HUES64 (cell line): Measurements from ENCODE around the gene TMEM43.

ENCODE experiments used
- H3K27ac ChIP-seq: 2 replicates; pipeline ENCODE4 v1.7.0; 2013; ENCODE audit warnings: low read depth, low read length, inconsistent platforms
- H3K27me3 ChIP-seq: 2 replicates; pipeline ENCODE4 v1.6.1; 2013; ENCODE audit warnings: mild to moderate bottlenecking, low read length; ENCODE audit not compliant: insufficient read depth
- H3K36me3 ChIP-seq: 2 replicates; pipeline ENCODE4 v1.6.1; 2013; ENCODE audit warnings: mild to moderate bottlenecking, low read length; ENCODE audit not compliant: insufficient read depth
- H3K4me1 ChIP-seq: 2 replicates; pipeline ENCODE4 v1.6.1; 2013; ENCODE audit warnings: mild to moderate bottlenecking, low read length, moderate library complexity; ENCODE audit not compliant: insufficient read depth
- H3K4me3 ChIP-seq: 2 replicates; pipeline ENCODE4 v1.5.1; 2013; ENCODE audit warnings: mild to moderate bottlenecking, low read length, moderate library complexity
- H3K9ac ChIP-seq: 2 replicates; pipeline ENCODE4 v1.6.1; 2013; ENCODE audit warnings: mild to moderate bottlenecking, low read depth, low read length
- H3K9me3 ChIP-seq: 2 replicates; pipeline ENCODE4 v1.6.1; 2013; ENCODE audit warnings: low read depth, low read length; ENCODE audit not compliant: insufficient read depth
- WGBS: fragments of 150-250, 120-280 bp; methylation state at CpG from one replicate; pipeline ENCODE4 v1.1.7; 2013; ENCODE audit warnings: missing lambda C conversion rate; 5-methylcytosine and 5-hydroxymethylcytosine counted together

Gene TMEM43

DNA sequence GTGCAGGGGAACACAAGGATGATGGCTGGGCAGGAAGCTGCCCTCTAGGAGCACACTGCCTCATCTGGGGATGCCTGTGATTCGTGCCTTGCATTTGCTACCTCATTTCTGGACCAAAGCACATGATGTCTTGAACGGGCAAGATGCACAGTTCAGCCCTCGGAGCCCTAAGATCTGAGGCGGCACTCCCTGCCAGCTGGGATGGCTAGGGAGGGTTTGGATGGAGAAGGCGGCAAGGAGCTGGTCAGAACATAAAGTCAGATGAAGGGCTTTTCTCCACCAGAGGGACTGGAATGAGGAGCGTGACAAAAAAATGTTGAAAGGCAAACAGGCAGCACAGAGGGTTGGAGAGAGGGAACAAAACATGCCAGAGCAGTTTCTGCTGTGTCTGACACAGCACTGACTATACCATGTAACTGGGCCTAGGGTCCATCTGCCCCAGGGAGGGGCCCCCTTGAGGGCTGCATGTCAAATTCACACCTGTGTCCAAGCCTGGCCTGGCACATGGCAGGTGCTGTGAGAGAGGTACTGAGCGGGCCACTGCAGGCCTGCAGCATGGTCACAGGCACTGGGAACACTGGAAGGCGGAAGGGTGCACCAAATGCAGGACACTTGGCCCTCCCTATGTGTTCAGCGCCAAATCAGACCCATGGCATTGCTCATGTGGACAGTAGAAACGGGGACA, 21.7 kb downstream of the TMEM43 start:
- 94% methylated on average over 10 of the region's 10 CpGs for WGBS
- Histone ChIP-seq H3K9ac (no peak overlapping the region), H3K27ac (no peak overlapping the region)

DNA sequence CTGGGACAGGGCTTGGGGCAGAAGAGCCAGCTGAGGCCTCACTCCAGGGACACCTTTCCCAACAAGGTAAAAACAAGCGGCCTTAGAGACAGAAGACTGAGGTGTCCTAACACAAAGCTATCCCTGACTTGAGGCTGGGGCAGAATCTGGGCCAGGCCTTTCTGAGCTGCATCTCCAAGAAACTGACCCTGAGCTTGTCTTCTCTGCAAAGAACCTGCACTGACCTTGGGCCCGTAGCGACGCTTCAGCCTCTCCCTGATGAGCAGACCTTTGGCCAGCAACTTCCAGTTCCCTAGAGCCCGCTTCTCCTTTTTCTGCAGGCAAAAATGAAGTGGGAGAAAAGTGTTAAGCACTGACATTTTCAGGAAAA, 22.2 kb downstream of the TMEM43 start:
- H3K27me3 ChIP-seq: no peaks in the 10 kb centered on the region
- no peak overlapping the region for H3K4me3 ChIP-seq
- H3K4me1 ChIP-seq: peaks cover 37% of the 10 kb centered on the region; the same call in 1 of the 2 replicates
- H3K9ac ChIP-seq: no peak overlapping the region
- WGBS: 92% methylated on average over 5 of the region's 5 CpGs
- H3K9me3 ChIP-seq: no peaks in the 10 kb centered on the region
- no peak overlapping the region for H3K27ac ChIP-seq
- H3K36me3 ChIP-seq: peaks cover 38% of the 10 kb centered on the region

More for the DNA sequence above, 21.7 kb downstream of the TMEM43 start:
- Histone ChIP-seq H3K4me1 (peaks cover 37% of the 10 kb centered on the region; the same call in 1 of the 2 replicates), H3K9me3 (no peaks in the 10 kb centered on the region), H3K36me3 (peaks cover 38% of the 10 kb centered on the region), H3K4me3 (no peak overlapping the region), H3K27me3 (no peaks in the 10 kb centered on the region)

DNA sequence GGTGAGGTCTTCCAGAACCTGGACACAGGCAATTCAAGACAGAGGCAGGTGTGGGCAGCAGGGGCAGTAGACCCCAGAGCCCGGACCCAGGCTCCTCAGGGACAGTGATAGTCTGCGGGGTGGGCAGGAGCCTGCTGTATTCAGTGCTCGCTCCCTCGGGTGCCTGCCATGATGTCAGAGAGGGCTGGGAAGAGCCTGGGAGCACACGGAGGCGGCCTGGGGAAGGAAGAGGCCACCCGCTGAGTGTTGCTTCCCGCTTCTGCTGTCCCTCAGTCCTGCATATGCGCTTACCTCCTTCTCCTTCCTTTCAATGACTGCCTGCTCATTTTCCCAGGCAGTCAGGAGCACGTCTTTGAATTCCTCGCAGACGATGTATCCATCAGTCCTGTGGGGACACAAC, 22.8 kb downstream of the TMEM43 start:
- no peak overlapping the region for H3K4me3 ChIP-seq
- no peak overlapping the region; the same call in 1 of the 2 replicates for H3K27ac ChIP-seq
- WGBS: 60% methylated on average over 12 of the region's 12 CpGs
- no peaks in the 10 kb centered on the region for H3K27me3 ChIP-seq
- no peak overlapping the region for H3K9ac ChIP-seq
- peaks cover 38% of the 10 kb centered on the region for H3K36me3 ChIP-seq
- no peaks in the 10 kb centered on the region for H3K9me3 ChIP-seq
- peaks cover 33% of the 10 kb centered on the region; the same call in 1 of the 2 replicates for H3K4me1 ChIP-seq

DNA sequence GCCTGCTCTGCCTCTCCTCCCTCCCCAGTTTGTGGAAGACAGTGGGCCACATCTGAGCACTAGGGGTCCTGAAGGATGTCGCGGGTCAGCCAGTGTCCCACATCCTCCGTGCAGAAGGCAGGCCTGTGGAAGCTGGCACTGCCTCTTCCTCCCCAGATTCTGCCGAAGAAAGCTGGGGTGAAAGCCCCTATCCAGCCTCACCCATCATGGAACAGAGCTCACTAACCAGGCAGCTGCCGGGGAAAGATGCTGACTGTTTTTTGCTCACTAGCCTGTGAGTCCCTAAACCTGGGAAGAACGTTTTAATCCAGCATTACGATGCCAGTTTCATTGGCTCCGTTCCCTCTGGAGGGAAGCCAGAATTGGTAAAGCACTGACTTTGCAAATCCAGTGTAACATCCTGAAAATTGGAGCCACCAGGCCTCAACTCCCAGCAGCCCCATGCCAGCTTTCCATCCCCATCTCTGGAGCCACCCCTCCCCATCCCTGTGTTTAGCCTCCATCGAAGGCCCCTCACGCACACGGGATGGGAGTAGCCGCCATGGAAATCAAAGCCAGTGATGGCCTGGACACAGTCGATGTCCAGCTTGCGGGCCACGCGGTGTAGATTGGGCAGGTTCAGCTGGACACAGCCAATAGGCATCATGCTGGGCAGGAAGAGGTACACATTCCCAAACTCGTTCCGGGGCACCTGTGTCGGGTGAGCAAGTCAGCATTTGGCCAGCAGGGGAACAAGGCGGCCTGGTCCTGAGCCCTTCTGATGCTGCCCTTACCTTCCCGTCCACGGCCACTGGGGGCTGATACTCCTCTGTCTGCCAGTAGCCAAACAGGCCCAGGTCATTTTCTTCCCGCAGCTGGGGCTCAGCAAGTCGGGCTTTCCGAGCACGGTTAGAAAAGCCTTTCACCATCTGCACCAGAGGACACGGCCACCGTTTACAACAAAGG, 23.5 kb downstream of the TMEM43 start:
- Histone ChIP-seq H3K4me1 (peaks cover 26% of the 10 kb centered on the region; the same call in 1 of the 2 replicates), H3K4me3 (no peak overlapping the region), H3K36me3 (peaks cover 39% of the 10 kb centered on the region), H3K27ac (no peak overlapping the region; the same call in 1 of the 2 replicates), H3K9me3 (no peaks in the 10 kb centered on the region), H3K9ac (no peak overlapping the region), H3K27me3 (no peaks in the 10 kb centered on the region)
- 78% methylated on average over 28 of the region's 28 CpGs for WGBS

DNA sequence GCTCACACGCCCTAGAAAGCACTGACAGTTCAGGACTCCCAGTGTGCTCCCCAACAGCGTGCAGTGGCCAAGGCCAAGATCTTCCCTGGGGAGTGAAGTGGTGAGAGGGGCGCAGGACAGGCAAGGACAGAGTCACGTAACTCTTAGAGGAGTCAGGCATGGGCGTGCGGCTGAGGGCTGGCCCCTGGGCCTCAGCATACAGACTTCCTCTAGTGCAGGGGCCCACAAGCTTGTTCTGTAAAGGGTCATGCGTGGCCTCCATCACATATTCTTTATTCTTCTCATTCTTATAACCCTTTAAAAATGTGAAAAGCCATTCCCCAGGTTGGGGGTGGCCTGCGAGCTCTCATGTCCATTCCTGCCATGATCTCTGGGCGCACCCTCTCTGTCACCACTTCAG, 25.2 kb downstream of the TMEM43 start:
- no peaks in the 10 kb centered on the region for H3K9me3 ChIP-seq
- H3K4me3 ChIP-seq: no peak overlapping the region
- H3K27ac ChIP-seq: no peak overlapping the region
- H3K4me1 ChIP-seq: peaks cover 8% of the 10 kb centered on the region; the same call in 1 of the 2 replicates
- no peaks in the 10 kb centered on the region for H3K27me3 ChIP-seq
- peaks cover 55% of the 10 kb centered on the region for H3K36me3 ChIP-seq
- 93% methylated on average over 9 of the region's 9 CpGs for WGBS
- H3K9ac ChIP-seq: no peak overlapping the region

DNA sequence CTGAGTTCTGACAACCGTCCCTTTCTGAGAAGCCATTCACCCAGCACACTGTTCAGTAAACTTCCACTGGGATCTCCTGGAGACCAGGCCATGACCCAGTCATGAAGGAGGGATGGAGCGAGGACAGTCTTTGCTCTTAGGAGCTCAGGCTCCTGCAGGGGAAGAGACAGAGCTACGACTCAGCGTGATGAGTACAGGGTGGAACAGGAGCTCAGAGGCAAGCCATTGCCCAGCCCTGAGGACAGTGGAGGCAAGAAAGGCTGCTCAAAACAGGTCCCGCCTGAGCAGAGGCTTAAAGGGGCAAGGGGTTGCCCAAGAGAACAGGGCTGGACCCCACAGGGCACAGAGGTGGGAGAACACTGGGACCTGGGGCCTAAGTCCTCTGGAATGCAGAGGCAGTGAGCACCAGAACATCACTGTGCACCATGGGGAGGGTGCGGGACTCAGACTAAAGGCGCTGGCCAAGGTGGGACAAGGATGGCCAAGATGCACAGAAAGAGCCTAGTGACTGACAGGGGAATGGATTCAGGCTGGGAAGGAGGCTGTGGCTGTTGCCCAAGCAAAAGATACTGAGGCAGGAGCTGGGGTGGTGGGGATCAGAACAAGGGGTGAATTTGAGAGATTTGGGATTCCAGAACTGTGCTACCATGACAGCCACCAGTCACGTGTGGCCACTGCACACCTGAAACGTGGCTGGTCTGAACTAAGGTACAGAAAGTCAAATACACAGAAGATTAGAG, 25.8 kb downstream of the TMEM43 start:
- peaks cover 6% of the 10 kb centered on the region; the same call in 1 of the 2 replicates for H3K4me1 ChIP-seq
- no peak overlapping the region for H3K9ac ChIP-seq
- 91% methylated on average over 9 of the region's 9 CpGs for WGBS
- no peaks in the 10 kb centered on the region for H3K9me3 ChIP-seq
- H3K4me3 ChIP-seq: no peak overlapping the region
- H3K36me3 ChIP-seq: peaks cover 52% of the 10 kb centered on the region
- H3K27me3 ChIP-seq: no peaks in the 10 kb centered on the region
- no peak overlapping the region for H3K27ac ChIP-seq

DNA sequence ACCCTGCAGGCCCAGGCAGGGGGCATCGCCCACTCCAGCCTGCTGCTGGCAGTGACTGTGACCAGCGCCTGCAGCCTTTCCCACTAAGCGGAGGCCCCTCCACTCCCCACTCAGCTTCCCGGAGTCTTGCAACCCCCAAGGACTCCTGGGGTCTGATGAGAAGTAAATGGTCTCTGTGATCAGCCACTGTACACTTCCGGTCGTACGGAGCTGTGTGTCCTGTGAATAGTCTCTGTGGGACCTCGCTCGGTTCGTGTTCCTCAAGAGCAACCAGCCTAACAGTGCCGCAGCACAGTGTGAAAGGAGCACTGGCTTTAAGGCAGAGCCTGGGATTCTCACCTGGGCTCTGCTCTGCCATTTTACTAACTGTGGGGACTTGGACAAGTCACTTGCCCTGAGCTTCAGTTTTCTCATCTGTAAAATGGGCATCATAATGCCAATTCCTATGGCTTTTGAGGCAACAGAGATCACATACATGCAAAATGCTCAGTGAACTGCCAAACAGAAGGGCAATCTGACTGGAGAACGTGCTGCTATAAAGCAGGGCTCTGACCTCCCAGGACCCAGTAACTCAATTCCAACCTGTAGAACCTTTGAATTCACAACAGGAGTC, 26.7 kb downstream of the TMEM43 start:
- peaks cover 6% of the 10 kb centered on the region; the same call in 1 of the 2 replicates for H3K4me1 ChIP-seq
- H3K27ac ChIP-seq: no peak overlapping the region
- no peak overlapping the region for H3K4me3 ChIP-seq
- no peaks in the 10 kb centered on the region for H3K9me3 ChIP-seq
- H3K27me3 ChIP-seq: no peaks in the 10 kb centered on the region
- WGBS: 95% methylated on average over 12 of the region's 12 CpGs
- peaks cover 52% of the 10 kb centered on the region for H3K36me3 ChIP-seq
- H3K9ac ChIP-seq: no peak overlapping the region

DNA sequence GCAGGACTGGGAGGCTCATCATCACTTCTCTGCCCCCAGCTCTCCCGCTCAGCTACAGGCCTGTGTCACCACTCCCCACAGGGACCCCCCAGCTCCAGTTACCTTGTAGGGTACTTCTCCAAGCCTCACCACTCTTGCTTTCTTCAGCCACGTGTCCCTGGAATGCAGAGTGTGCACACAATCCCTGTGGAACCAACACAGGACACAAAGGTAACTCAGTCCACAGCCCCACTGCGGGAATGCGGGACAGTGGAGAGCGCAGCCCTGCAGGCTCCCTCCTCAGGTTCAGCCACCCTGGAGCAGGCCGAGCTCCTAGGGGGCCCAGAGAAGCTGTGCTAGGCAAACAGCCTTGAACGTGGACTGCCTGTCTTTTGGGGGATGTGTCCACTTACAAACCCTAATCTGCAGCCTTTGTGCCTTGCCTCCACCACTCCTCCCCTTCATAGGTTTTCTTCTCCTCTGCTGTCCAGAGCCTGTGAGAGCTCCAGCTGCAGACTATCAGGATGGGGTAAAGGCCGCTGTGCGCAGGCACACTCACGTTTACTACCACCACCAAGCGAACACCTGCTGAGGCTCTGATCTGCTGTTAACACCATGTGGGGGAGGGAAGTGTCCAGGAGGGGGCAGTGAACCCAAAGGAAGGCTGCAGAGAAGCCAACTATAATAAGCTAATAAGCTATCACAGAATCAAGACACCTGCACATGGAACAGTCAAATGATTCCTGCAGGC, 27.5 kb downstream of the TMEM43 start:
- H3K4me3 ChIP-seq: no peak overlapping the region
- WGBS: 91% methylated on average over 7 of the region's 11 CpGs
- H3K27ac ChIP-seq: no peak overlapping the region
- peaks cover 52% of the 10 kb centered on the region for H3K36me3 ChIP-seq
- no peaks in the 10 kb centered on the region for H3K9me3 ChIP-seq
- H3K27me3 ChIP-seq: no peaks in the 10 kb centered on the region
- H3K4me1 ChIP-seq: peaks cover 6% of the 10 kb centered on the region; the same call in 1 of the 2 replicates
- no peak overlapping the region for H3K9ac ChIP-seq

DNA sequence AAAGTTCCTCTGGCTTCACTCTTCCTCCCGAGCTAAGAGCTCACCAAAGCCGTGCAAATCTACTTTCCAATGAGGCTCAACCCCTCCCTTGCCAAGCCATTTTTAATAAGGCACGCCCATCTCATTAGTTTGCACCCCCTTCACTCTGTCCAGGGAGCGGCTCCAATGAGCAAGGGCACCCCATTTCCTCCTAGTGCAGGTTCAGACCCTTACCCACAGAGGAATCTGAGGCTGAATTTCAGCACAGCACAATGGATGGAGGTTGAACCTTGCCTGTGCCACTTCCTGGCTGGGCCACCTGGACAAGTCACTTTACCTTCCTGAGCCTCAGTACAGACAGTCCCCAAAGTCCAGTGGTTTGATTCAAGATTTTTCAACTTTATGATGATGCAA, 28.1 kb downstream of the TMEM43 start:
- Histone ChIP-seq H3K27ac (no peak overlapping the region), H3K9ac (no peak overlapping the region), H3K4me1 (peaks cover 5% of the 10 kb centered on the region; the same call in 1 of the 2 replicates), H3K9me3 (no peaks in the 10 kb centered on the region), H3K4me3 (no peak overlapping the region), H3K27me3 (no peaks in the 10 kb centered on the region), H3K36me3 (peaks cover 56% of the 10 kb centered on the region)
- 88% methylated on average over 4 of the region's 4 CpGs for WGBS

DNA sequence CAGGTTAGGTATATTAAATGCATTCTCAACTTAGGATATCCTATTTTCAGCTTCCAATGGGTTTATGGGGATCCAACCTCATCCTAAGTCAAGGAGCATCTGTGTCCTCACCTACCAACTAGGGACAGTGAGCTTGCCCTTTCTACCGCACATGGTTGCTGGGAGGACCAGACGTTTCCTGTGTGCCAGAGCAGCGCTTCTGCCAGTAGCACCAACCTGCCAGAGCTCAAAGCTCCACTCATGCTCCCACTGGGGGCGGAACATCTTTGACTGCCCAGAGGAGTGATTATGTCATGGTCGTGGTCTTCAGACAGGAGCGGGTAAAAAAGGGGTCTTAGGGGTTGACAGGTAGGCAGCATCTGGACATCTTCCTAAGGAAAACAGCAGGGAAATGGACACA, 28.8 kb downstream of the TMEM43 start:
- H3K36me3 ChIP-seq: peaks cover 60% of the 10 kb centered on the region
- WGBS: 97% methylated on average over 6 of the region's 6 CpGs
- H3K27ac ChIP-seq: no peak overlapping the region
- H3K4me3 ChIP-seq: no peak overlapping the region
- no peaks in the 10 kb centered on the region for H3K9me3 ChIP-seq
- no peaks in the 10 kb centered on the region for H3K27me3 ChIP-seq
- H3K4me1 ChIP-seq: no peaks in the 10 kb centered on the region
- no peak overlapping the region for H3K9ac ChIP-seq
